Measurements from ENCODE around the gene GLRA3.

Gene GLRA3

GRCh38 chr4:174834477-174834876, 5.4 kb upstream of the GLRA3 start:
- TF ChIP-seq TAF1 (IDR thresholded peaks at IDR 0.05; ENCODE audit: borderline replicate concordance, insufficient read depth, low read length) (no peak), POLR2AphosphoS5 (IDR thresholded peaks at IDR 0.05; ENCODE audit: low read depth, low read length) (no peak), REST (IDR thresholded peaks at IDR 0.05; ENCODE audit: insufficient read depth in 1 of 2, low read depth in 2 of 2, low read length in 2 of 2) (no peak), FOXP2 (optimal IDR thresholded peaks at IDR 0.05; ENCODE audit: borderline replicate concordance, extremely low read depth, extremely low read length, insufficient read depth) (no peak), SIN3A (IDR thresholded peaks at IDR 0.05; ENCODE audit: borderline replicate concordance, insufficient read depth, low read length) (no peak)

GRCh38 chr4:174826660-174827059, 2.4 kb downstream of the GLRA3 start:
- TF ChIP-seq REST (IDR thresholded peaks at IDR 0.05; ENCODE audit: insufficient read depth in 1 of 2, low read depth in 2 of 2, low read length in 2 of 2), result no peak

GRCh38 chr4:174815282-174815681, 13.8 kb downstream of the GLRA3 start:
- TF ChIP-seq FOXP2 (optimal IDR thresholded peaks at IDR 0.05; ENCODE audit: borderline replicate concordance, extremely low read depth, extremely low read length, insufficient read depth), result no peak
- TF ChIP-seq POLR2AphosphoS5 (IDR thresholded peaks at IDR 0.05; ENCODE audit: low read depth, low read length), result no peak

DNA sequence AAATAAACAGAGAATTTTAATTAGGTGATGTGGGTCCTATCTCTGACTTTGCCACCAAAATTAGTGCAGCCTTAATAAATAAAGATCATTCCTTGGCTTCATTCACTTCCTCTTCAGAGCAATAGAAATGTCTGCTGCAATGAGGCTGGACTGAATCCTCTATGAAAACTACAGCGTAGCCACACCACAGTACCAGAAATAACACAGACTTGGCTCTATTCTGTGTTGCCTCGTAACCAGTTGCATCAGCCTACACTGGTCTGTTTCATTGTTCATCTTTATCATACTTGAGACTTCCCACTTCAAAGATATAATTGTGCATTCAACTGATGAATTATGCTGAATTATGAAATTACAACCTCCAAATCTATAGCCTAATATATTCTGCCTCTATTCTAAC, 15.8 kb downstream of the GLRA3 start:
- TF ChIP-seq POLR2AphosphoS5 (IDR thresholded peaks at IDR 0.05; ENCODE audit: low read depth, low read length), result no peak
- no peak for TF ChIP-seq FOXP2 (optimal IDR thresholded peaks at IDR 0.05; ENCODE audit: borderline replicate concordance, extremely low read depth, extremely low read length, insufficient read depth)
- no peak for TF ChIP-seq REST (IDR thresholded peaks at IDR 0.05; ENCODE audit: insufficient read depth in 1 of 2, low read depth in 2 of 2, low read length in 2 of 2)
- no peak for TF ChIP-seq TAF1 (IDR thresholded peaks at IDR 0.05; ENCODE audit: borderline replicate concordance, insufficient read depth, low read length)
- TF ChIP-seq SIN3A (IDR thresholded peaks at IDR 0.05; ENCODE audit: borderline replicate concordance, insufficient read depth, low read length), result no peak

DNA sequence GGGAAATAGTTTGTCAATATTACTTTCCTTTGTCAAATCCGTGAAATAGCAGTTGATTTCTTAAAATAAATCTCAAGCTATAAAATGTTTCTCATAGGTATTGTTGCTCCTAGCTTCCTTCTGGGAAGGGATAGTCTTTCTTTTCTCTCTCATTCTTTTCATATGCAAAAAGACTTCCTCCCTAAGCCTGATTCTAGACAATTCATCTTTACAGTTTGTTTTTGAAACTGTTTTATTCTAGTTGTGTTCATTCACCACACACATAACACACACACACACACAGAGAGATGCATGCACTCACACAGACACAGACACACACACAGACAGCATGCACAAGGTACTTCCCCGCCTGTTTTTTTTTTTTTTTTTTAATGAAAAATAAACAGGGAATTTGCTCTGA, 18.2 kb downstream of the GLRA3 start:
- TF ChIP-seq TAF1 (IDR thresholded peaks at IDR 0.05; ENCODE audit: borderline replicate concordance, insufficient read depth, low read length) (no peak), REST (IDR thresholded peaks at IDR 0.05; ENCODE audit: insufficient read depth in 1 of 2, low read depth in 2 of 2, low read length in 2 of 2) (no peak)

GRCh38 chr4:174808836-174809235, 20.2 kb downstream of the GLRA3 start:
- TF ChIP-seq SIN3A (IDR thresholded peaks at IDR 0.05; ENCODE audit: borderline replicate concordance, insufficient read depth, low read length), result no peak
- no peak for TF ChIP-seq TAF1 (IDR thresholded peaks at IDR 0.05; ENCODE audit: borderline replicate concordance, insufficient read depth, low read length)
- TF ChIP-seq POLR2AphosphoS5 (IDR thresholded peaks at IDR 0.05; ENCODE audit: low read depth, low read length), result no peak
- no peak for TF ChIP-seq FOXP2 (optimal IDR thresholded peaks at IDR 0.05; ENCODE audit: borderline replicate concordance, extremely low read depth, extremely low read length, insufficient read depth)

Measured in PFSK-1 (cell line).